Middle frontal gyrus (tissue), 1 donor: ENCODE measurements around the gene PRPSAP1.
"Not testable (repeated sequence)": the region's sequence is repeated elsewhere in the genome, so short reads cannot be mapped to it uniquely, and the experiment has no call there.

Experiments used
- DNase-seq: peaks from one replicate; pipeline ENCODE4 v3.0.0-alpha.2; 2015; ENCODE audit warnings: low spot score; ENCODE audit errors: extremely low spot score

Gene PRPSAP1

GRCh38 chr17:76360461-76360860, 6.7 kb upstream of the PRPSAP1 start:
- no peak for DNase-seq

GRCh38 chr17:76359776-76360175, 6.1 kb upstream of the PRPSAP1 start:
- not testable (repeated sequence) for DNase-seq

DNA sequence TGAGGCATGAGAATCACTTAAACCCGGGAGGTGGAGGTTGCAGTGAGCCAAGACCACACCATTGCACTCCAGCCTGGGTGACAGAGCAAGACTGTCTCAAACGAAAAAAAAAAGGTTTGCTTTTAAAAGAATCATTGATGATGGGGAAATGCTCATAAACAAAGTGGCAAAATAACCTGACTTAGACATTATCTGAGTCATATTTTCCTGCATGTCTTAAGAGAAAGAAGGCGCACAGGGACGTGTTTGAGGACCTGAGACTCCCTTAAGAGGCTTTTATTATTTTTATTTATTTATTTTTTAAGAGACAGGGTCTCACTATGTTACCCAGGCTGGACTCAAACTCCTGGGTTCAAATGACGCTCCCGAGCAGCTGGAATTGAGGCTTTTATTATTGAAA, 5.7 kb upstream of the PRPSAP1 start:
- no peak for DNase-seq

GRCh38 chr17:76357597-76358158, 4.0 kb upstream of the PRPSAP1 start:
- DNase-seq: no peak

DNA sequence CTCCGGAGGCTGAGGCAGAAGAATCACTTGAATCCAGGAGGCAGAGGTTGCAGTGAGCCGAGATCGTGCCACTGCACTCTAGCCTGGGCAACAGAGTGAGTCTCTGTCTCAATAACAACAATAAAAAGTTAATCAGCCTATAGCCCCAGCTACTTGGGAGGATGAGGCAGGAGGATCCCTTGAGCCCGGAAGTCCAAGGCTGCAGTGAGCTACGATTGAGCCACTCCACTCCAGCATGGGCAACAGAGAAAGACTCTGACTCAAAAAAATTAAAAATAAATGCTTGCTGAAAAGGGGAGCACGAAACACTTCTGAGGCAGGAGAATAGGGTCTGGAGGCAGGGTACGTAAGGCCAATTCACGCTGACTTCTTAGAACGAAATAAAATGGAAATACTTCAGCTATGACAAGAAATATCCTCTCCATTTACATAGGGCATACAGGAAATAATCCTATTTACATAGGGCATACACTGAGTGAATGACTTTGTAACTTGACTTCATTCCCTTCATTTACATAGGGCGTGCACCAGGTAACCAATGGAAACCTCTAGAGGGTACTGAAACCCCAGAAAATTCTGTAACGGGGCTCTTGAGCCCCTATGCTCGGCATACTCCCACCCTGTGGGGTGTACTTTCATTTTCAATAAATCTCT, 3.2 kb upstream of the PRPSAP1 start:
- no peak for DNase-seq

- no peak for DNase-seq
Measured at GRCh38 chr17:76354747-76355310, 1.1 kb upstream of the PRPSAP1 start.

- no peak for DNase-seq
Measured at GRCh38 chr17:76354317-76354729, 607 bp upstream of the PRPSAP1 start.

DNA sequence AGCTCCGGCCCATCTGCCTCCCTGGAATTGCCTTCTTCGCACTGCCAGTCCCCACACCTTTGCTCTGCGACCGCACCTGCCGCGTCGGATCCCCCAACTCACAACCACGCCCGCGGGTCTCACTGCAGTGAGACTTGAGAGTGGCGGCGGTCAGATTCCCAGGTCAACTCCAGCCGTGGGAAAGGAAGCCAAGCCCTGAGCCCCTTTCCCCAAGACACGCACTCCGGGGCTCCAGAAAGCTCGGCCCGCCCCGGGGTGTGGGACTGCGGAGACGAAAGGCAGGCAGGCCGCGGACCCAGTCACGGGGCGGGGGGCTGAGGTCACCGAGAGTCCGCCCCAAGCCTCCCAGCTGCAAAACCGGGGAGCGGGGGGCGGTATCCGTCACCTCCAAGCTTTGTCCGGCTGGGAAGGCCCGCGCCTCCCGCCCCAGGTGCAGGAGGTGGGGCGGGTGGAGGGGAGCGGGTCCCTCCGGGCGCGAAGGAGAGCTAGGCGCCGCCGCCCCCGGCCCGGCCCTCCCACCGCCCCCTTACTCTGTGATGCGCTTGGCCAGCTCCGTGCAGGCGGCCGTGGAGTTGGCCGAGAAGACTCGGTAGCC, 615 bp downstream of the PRPSAP1 start:
- DNase-seq: no peak

- no peak for DNase-seq
Measured at GRCh38 chr17:76351526-76352071, 2.1 kb downstream of the PRPSAP1 start.

DNA sequence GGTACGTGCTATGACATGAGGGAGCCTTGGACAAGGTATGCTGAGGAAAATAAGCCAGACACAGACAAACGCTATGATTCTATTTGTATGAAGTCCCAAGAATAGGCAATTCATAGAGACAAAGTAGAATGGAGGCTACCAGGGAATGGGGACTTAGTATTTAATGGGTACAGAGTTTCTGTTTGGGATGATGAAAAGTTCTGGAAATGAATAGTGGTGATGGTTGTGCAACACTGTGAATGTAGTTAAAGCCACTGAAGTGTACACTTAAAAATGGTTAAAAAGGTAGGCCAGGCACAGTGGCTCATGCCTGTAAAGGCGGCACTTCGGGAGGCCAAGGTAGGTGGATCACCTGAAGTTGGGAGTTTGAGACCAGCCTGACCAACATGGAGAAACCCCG, 3.3 kb downstream of the PRPSAP1 start:
- no peak for DNase-seq

GRCh38 chr17:76346936-76347335, 6.8 kb downstream of the PRPSAP1 start:
- DNase-seq: not testable (repeated sequence)

DNA sequence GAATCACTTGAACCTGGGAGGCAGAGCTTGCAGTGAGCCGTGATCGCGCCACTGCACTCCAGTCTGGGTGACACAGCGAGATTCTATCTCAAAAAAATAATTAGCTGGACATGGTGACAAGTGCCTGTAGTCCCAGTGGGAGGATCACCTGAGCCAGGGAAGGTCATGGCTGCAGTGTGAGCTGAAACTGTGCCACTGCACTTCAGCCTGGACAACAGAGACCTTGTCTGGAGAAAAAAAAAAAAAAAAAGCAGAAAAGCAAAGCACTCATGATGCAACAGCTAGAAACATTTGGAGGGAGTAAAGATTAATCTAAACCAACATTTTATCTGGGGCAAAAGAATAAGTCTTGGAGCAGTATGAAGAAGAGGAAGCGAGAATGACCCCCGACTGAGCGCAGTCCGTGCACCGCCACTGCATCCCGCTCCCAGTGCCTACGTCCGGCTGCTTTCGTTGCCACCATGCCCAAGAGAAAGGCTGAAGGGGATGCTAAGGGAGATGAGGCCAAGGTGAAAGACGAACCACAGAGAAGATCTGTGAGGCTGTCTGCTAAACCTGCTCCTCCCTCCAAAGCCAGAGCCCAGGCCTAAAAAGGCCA, 8.2 kb downstream of the PRPSAP1 start:
- DNase-seq: no peak

GRCh38 chr17:76343106-76343505, 10.6 kb downstream of the PRPSAP1 start:
- no peak for DNase-seq

- no peak for DNase-seq
Measured at GRCh38 chr17:76341301-76341700, 12.4 kb downstream of the PRPSAP1 start.

DNA sequence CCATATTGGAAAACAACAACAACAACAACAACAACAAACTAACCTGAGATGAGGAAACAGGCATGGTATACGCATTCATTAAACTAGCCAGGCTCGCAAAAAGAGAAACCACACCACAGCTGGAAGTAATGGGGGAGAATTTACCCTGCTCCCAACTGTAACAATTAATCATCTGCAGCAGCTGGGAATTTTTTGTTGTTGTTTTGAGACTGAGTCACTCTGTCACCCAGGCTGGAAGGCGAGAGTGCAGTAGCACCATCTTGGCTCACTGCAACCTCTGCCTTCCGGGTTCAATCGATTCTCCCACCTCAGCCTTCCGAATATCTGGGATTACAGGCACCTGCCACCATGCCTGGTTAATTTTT, 16.3 kb downstream of the PRPSAP1 start:
- no peak for DNase-seq

DNA sequence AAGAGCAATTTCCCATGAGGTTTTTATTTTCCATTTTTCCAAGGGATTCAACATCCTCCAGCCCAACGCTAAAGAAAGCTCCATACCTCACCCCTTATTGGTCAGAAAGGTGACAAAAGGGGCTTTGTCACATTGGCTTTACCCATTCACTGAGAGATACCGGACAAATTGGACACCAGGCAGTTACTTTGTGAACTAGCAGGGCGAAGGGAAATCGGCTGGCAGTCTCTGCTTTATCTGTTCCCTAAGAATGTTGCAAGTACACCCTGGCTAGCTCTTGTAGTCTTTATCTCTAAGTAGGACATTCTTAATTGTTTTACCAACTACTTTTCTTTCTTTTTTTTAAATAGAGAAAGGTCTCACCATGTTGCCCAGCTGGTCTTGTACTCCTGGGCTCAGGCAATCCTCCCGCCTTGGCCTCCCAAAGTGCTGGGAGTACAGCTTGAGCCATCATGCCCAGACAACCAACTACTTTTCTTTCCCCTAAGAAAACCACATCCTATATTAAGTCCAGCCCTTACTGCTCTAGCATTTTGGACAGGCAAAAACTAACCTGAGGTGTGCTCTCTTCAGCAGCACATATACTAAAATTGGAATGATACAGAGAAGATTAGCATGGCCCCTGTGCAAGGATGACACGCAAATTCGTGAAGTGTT, 16.8 kb downstream of the PRPSAP1 start:
- no peak for DNase-seq

GRCh38 chr17:76335716-76336381, 17.9 kb downstream of the PRPSAP1 start:
- no peak for DNase-seq

GRCh38 chr17:76333673-76334505, 19.8 kb downstream of the PRPSAP1 start:
- no peak for DNase-seq

DNA sequence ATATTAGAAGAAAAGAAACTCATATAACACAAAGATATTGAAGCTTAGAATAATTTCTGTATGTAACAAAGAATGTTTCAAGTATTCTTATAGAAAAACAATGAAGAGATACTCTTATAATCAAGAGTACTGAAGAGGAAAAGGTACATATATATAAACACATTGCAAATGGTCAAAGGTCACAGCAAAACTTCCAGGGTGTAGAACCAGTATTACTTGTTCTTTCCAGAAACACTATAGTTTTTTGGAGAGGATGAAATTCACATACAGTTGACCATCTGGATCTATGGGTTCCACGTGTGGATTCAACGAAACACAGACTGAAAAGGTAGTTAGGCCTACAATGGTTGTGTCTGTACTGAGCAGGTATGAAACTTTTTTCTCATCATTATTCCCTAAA, 22.6 kb downstream of the PRPSAP1 start:
- no peak for DNase-seq

GRCh38 chr17:76329664-76330063, 24.1 kb downstream of the PRPSAP1 start:
- no peak for DNase-seq
